ENCODE results near the gene POLR2E. TPM values are rescaled to one million over a fixed set of nuclear protein-coding genes. Genes with fewer than 3 reads are reported as not detected.

The POLR2E gene
- total and polyA plus RNA-seq, 2 of the 8 experiments (the other 6 are each of a cell fraction or from before 2014, with no cell fraction given), result 281 to 381 TPM

DNA sequence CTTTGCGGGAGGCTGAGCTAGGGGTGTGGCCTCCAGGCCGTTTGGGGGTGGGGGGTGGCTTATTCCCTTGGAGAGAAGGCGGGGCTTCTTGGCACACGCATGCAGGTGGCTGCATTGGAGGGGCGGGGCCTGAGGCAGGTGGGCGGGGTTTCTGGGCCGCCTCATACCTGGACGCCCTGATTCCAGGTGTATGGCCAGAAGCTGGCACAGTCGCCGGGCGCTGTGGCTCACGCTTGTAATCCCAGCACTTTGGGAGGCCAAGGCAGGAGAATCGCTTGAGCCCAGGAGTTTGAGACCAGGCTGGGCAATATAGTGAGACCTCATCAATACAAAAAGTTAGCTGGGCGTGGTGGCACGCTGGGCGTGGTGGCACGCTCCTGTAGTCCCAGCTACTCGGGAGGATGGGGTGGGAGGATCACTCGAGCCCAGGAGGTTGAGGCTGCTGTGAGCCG, 47.5 kb downstream of the POLR2E start:
- WGBS, 2 experiments (ENCODE audit: extremely low coverage in 1 of 2, insufficient coverage in 1 of 2, insufficient read length in 1 of 2, insufficient replicate concordance in 2 of 2, low coverage in 1 of 2, low lambda C conversion rate in 2 of 2, missing lambda C conversion rate in 1 of 2), result 91% methylated on average over 12 of the region's 20 CpGs; no CpG with 5 or more reads in 1 of the 2 experiments
- TF ChIP-seq JUN (IDR thresholded peaks at IDR 0.05; ENCODE audit: low read depth, low read length), result no peak
- TF ChIP-seq CREB1 (IDR thresholded peaks at IDR 0.05), result no peak
- TF ChIP-seq HDAC2 (IDR thresholded peaks at IDR 0.05; ENCODE audit: borderline replicate concordance in 1 of 2, low read depth in 2 of 2, low read length in 2 of 2), result no peak
- no peak for TF ChIP-seq POLR2A (IDR thresholded peaks at IDR 0.05; ENCODE audit: control extremely low read depth in 1 of 2, low read depth in 2 of 2, low read length in 2 of 2)
- no peak for TF ChIP-seq EZH2 (IDR thresholded peaks at IDR 0.05; ENCODE audit: low read depth, low read length, severe bottlenecking)
- TF ChIP-seq, protein P1, sequence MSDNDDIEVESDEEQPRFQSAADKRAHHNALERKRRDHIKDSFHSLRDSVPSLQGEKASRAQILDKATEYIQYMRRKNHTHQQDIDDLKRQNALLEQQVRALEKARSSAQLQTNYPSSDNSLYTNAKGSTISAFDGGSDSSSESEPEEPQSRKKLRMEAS (IDR thresholded peaks at IDR 0.05), result no peak
- no peak for TF ChIP-seq RFX5 (IDR thresholded peaks at IDR 0.05; ENCODE audit: borderline replicate concordance, low read depth, low read length)
- TF ChIP-seq POU5F1 (IDR thresholded peaks at IDR 0.05; ENCODE audit: low read depth, low read length), result no peak
- no peak for TF ChIP-seq KDM1A (IDR thresholded peaks at IDR 0.05; ENCODE audit: borderline replicate concordance, low read length)
- TF ChIP-seq CTBP2 (IDR thresholded peaks at IDR 0.05; ENCODE audit: borderline replicate concordance, insufficient read depth, insufficient read length, low read length), result no peak
- no peak for TF ChIP-seq MAFK (IDR thresholded peaks at IDR 0.05; ENCODE audit: low read depth, low read length)
- no peak for TF ChIP-seq SUZ12 (IDR thresholded peaks at IDR 0.05; ENCODE audit: low read length)
- TF ChIP-seq CHD2 (IDR thresholded peaks at IDR 0.05; ENCODE audit: low read length), result no peak
- TF ChIP-seq TCF12 (IDR thresholded peaks at IDR 0.05; ENCODE audit: low read depth, low read length), result no peak

More for the DNA sequence above, 47.5 kb downstream of the POLR2E start:
- no peaks in the 10 kb centered on the region for H3K79me2 ChIP-seq (ENCODE audit: control insufficient read depth in 1 of 2, insufficient read depth in 2 of 2, low read length in 2 of 2)
- H2AK5ac ChIP-seq (ENCODE audit: low read depth, low read length), result no peak overlapping the region
- no peak overlapping the region for H3K23ac ChIP-seq (ENCODE audit: insufficient read length)
- no peak overlapping the region for H2AFZ ChIP-seq (ENCODE audit: low read length)
- no peak overlapping the region for H3K56ac ChIP-seq (replicated peaks; ENCODE audit: insufficient read length, low read depth, low read length)
- ChIA-PET CTCF (ENCODE audit: partially characterized antibody) (interaction anchor here (0.8 to 1.9 kb wide), 9 partner anchors 9 to 66 kb away, joined by 3 to 8 read pairs (median 4); no protein-coding TSS in a partner anchor), POLR2A (ENCODE audit: partially characterized antibody) (interaction anchor here (0.7 to 16.4 kb wide), 10 partner anchors 8 to 28 kb away, joined by 3 to 509 read pairs (median 6); partner anchors contain the start of genes ABCA7, ARHGAP45, CNN2 and RNU6-2)
- no peak overlapping the region for H3K4ac ChIP-seq (replicated peaks; ENCODE audit: insufficient read length, low read depth, low read length)
- FAIRE-seq (no peak), DNase-seq (ENCODE audit: low read depth in 1 of 2, low spot score in 2 of 2) (peak in 1 of 2 experiments; percentile 65)
- no peak overlapping the region for H3K4me3 ChIP-seq (ENCODE audit: extremely low read depth in 1 of 4, insufficient read depth in 2 of 4, low read depth in 3 of 4, low read length in 4 of 4)
- no peak overlapping the region for H3K27ac ChIP-seq (ENCODE audit: low read depth, low read length)
- H2BK5ac ChIP-seq (ENCODE audit: low read depth, low read length), result no peak overlapping the region
- H3K36me3 ChIP-seq (ENCODE audit: control insufficient read depth in 2 of 4, insufficient read depth in 4 of 4, low read length in 3 of 4), result peaks cover 0 to 14% (median 0%) of the 10 kb centered on the region in 4 experiments; a peak in 1 of 8 replicates
- H3K4me1 ChIP-seq (replicated peaks in 1 of 4; ENCODE audit: control insufficient read depth in 3 of 4, insufficient read depth in 4 of 4, low read length in 3 of 4), result no peaks in the 10 kb centered on the region
- no peak overlapping the region for H2BK12ac ChIP-seq (ENCODE audit: low read depth, low read length)
- no peak overlapping the region for H2BK120ac ChIP-seq (replicated peaks; ENCODE audit: low read depth, low read length)
- no peak overlapping the region for H3K4me2 ChIP-seq (ENCODE audit: insufficient read depth in 1 of 2, low read depth in 2 of 2, low read length in 2 of 2)
- no peaks in the 10 kb centered on the region for H3K79me1 ChIP-seq (ENCODE audit: low read depth, low read length)
- no peak overlapping the region for H3K9ac ChIP-seq (replicated peaks in 1 of 4; ENCODE audit: extremely low read depth in 1 of 4, low read depth in 3 of 4, low read length in 3 of 4)
- no peak overlapping the region for H4K8ac ChIP-seq (ENCODE audit: extremely low read depth, insufficient read depth, low read length)
- H3K14ac ChIP-seq (ENCODE audit: insufficient read length), result no peak overlapping the region
- no peaks in the 10 kb centered on the region for H3K27me3 ChIP-seq (replicated peaks in 1 of 4; ENCODE audit: control insufficient read depth in 3 of 4, extremely low read depth in 1 of 4, insufficient read depth in 3 of 4, low read length in 3 of 4)
- no peak overlapping the region for H3K18ac ChIP-seq (ENCODE audit: extremely low read depth, low read length)
- H2BK20ac ChIP-seq (ENCODE audit: low read length), result no peak overlapping the region
- H3K9me3 ChIP-seq (ENCODE audit: insufficient read depth in 2 of 2, low read depth in 1 of 2, low read length in 1 of 2), result peaks cover 0 to 10% of the 10 kb centered on the region in 2 experiments; a peak in 1 of 4 replicates
- H4K91ac ChIP-seq (replicated peaks; ENCODE audit: insufficient read length, low read length), result no peak overlapping the region
- no peak overlapping the region for H4K5ac ChIP-seq (ENCODE audit: insufficient read length, low read depth, low read length)
- H2BK15ac ChIP-seq (ENCODE audit: low read length), result no peak overlapping the region
- H3K23me2 ChIP-seq (ENCODE audit: low read depth, low read length), result peaks cover 3% of the 10 kb centered on the region; the same call in 1 of the 2 replicates
- H4K20me1 ChIP-seq (replicated peaks in 1 of 2; ENCODE audit: control insufficient read depth in 1 of 2, insufficient read depth in 2 of 2, low read length in 2 of 2), result no peaks in the 10 kb centered on the region
